PFSK-1 (cell line): Measurements from ENCODE around the gene PTPN11.

ENCODE experiments used
- POLR2AphosphoS5 ChIP-seq: IDR thresholded peaks from 2 replicates; pipeline ENCODE4 v1.6.1; 2012; ENCODE audit warnings: low read depth, mild to moderate bottlenecking, control low read depth, low read length, moderate library complexity
- REST ChIP-seq, 2 experiments: IDR thresholded peaks; 2 replicates each; pipeline versions ENCODE4 v1.6.1 to v1.8.0; 2011 to 2012; ENCODE audit warnings: low read depth in 2 of 2, low read length in 2 of 2, control low read depth in 1 of 2, inconsistent platforms in 1 of 2, mild to moderate bottlenecking in 1 of 2, moderate library complexity in 1 of 2; ENCODE audit not compliant: insufficient read depth in 1 of 2

- TF ChIP-seq REST (IDR thresholded peaks at IDR 0.05; ENCODE audit: insufficient read depth in 1 of 2, low read depth in 2 of 2, low read length in 2 of 2) = no peak
- no peak for TF ChIP-seq POLR2AphosphoS5
Observed at GRCh38 chr12:112486361-112486760, 67.6 kb downstream of the PTPN11 start.
